ENCODE data around the gene REPIN1. TPM values are rescaled to one million over a fixed set of nuclear protein-coding genes. Genes with fewer than 3 reads are reported as not detected.

Gene REPIN1
- total and polyA plus RNA-seq, 2 donors (not counting 1 experiment from before 2014, with no cell fraction given): 165 to 190 TPM

GRCh38 chr7:150412016-150412415 is 43.4 kb downstream of the REPIN1 start:
- H3K27me3 ChIP-seq (replicated peaks in 1 of 4; ENCODE audit: control extremely low read depth in 1 of 4, control insufficient read depth in 3 of 4, insufficient read depth in 4 of 4, low read length in 3 of 4): no peaks in the 10 kb centered on the region
- H3K9ac ChIP-seq (ENCODE audit: low read length): no peak overlapping the region
- POLR2A ChIA-PET: no interaction called here
- peaks cover 0 to 37% of the 10 kb centered on the region in 2 experiments for H3K36me3 ChIP-seq (replicated peaks in 1 of 2; ENCODE audit: control extremely low read depth in 1 of 2, control insufficient read depth in 1 of 2, extremely low read depth in 1 of 2, insufficient read depth in 2 of 2, low read length in 1 of 2)
- no peaks in the 10 kb centered on the region for H3K27me3 Mint-ChIP-seq
- H3K9me3 ChIP-seq (ENCODE audit: control extremely low read depth in 1 of 3, control insufficient read depth in 2 of 3, insufficient read depth in 1 of 3, low read length in 2 of 3): peaks cover 0 to 3% (median 0%) of the 10 kb centered on the region in 3 donors
- CTCF ChIA-PET: interaction anchor here (4.9 kb wide), 1 partner anchor 55 kb away, joined by 25 read pairs; no protein-coding TSS in a partner anchor
- H3K4me1 Mint-ChIP-seq: peaks cover 30% of the 10 kb centered on the region
- H3K4me3 ChIP-seq (ENCODE audit: control extremely low read depth in 1 of 5, extremely low read depth in 1 of 5, insufficient read depth in 1 of 5, low read depth in 2 of 5, low read length in 4 of 5): no peak overlapping the region
- WGBS (ENCODE audit: insufficient coverage): over 99% methylated on average over 10 of the region's 11 CpGs
- DNase-seq (no peak), ATAC-seq (ENCODE audit: low read depth) (no peak)
- H3K79me2 ChIP-seq (ENCODE audit: control insufficient read depth, insufficient read depth, low read length): peaks cover 14% of the 10 kb centered on the region
- no peak overlapping the region for H3K27ac Mint-ChIP-seq
- H4K20me1 ChIP-seq (ENCODE audit: control insufficient read depth, insufficient read depth, low read length, poor library complexity, severe bottlenecking): no peaks in the 10 kb centered on the region
- no peak overlapping the region for H3K4me3 Mint-ChIP-seq
- TF ChIP-seq, protein P1, sequence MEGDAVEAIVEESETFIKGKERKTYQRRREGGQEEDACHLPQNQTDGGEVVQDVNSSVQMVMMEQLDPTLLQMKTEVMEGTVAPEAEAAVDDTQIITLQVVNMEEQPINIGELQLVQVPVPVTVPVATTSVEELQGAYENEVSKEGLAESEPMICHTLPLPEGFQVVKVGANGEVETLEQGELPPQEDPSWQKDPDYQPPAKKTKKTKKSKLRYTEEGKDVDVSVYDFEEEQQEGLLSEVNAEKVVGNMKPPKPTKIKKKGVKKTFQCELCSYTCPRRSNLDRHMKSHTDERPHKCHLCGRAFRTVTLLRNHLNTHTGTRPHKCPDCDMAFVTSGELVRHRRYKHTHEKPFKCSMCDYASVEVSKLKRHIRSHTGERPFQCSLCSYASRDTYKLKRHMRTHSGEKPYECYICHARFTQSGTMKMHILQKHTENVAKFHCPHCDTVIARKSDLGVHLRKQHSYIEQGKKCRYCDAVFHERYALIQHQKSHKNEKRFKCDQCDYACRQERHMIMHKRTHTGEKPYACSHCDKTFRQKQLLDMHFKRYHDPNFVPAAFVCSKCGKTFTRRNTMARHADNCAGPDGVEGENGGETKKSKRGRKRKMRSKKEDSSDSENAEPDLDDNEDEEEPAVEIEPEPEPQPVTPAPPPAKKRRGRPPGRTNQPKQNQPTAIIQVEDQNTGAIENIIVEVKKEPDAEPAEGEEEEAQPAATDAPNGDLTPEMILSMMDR (IDR thresholded peaks at IDR 0.05): no peak
- peaks cover 25 to 32% of the 10 kb centered on the region in 2 donors for H3K4me1 ChIP-seq (ENCODE audit: control insufficient read depth in 2 of 2, insufficient read depth in 2 of 2, low read length in 2 of 2)
- intact Hi-C loops (cut with micrococcal nuclease): no loop called here
- H2AFZ ChIP-seq (ENCODE audit: insufficient read depth, low read depth, low read length, poor library complexity, severe bottlenecking): no peak overlapping the region
- H3K4me2 ChIP-seq (replicated peaks; ENCODE audit: low read depth, low read length, poor library complexity, severe bottlenecking): no peak overlapping the region
- no peaks in the 10 kb centered on the region for H3K9me3 Mint-ChIP-seq (ENCODE audit: insufficient read depth)
- H3K27ac ChIP-seq (ENCODE audit: low read length in 2 of 2): no peak overlapping the region

DNA sequence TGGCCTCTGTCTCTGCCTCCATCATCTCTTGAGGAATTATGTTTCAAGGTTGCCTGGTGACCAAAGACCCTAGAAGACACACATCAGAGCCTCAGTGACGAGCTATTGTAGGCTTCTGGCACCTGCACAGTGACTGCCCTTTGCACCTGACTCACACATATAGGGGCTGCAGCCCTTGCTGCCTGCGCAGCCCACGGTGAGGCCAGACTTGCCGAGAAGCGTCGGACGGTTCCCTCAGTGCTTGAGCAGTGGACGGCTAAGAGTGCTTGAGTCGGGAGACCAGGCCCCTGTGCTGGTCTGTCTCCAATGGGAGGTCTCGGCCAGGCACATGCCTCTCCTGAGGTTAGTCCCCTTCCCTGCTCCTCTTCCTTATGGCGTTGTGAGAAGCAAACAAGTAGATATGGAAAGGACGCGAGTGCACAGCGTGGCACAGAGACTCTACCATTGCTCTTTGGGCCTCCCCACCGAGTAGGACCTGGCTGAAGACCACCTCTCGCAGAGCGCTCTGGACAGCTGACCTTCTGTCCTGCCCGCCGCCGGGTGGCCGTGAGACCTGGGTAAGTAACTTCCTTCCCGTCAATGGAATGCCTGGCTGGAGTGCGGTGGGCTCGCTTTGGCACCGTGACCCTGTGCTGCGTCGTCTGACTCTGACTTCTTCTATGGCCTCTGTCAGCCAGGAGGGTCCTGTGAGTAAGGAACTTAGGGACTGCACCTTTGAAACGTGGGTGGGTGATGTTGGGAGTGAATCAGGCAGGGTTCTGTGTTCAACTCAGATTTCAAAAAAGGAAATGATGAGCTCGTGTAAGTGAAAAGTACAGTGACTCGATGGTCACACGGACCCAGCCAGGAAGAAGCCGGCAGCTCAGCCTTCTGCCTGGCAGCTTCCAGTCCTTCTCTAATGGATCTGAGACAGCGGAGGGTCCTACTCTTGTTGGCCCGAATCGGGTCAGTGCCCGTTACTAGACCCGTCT is 44.2 kb downstream of the REPIN1 start:
- POLR2A ChIA-PET: no interaction called here
- no peaks in the 10 kb centered on the region for H3K27me3 ChIP-seq (replicated peaks in 1 of 4; ENCODE audit: control extremely low read depth in 1 of 4, control insufficient read depth in 3 of 4, insufficient read depth in 4 of 4, low read length in 3 of 4)
- H3K9ac ChIP-seq (ENCODE audit: low read length): no peak overlapping the region
- intact Hi-C loops (cut with micrococcal nuclease): no loop called here
- no peak for DNase-seq
- TF ChIP-seq, protein P1 (IDR thresholded peaks at IDR 0.05): no peak
- H4K20me1 ChIP-seq (ENCODE audit: control insufficient read depth, insufficient read depth, low read length, poor library complexity, severe bottlenecking): no peaks in the 10 kb centered on the region
- WGBS (ENCODE audit: insufficient coverage): 96% methylated on average over 36 of the region's 37 CpGs
- Mint-ChIP-seq H3K9me3 (ENCODE audit: insufficient read depth) (no peaks in the 10 kb centered on the region), H3K4me3 (no peak overlapping the region), H3K4me1 (peaks cover 27% of the 10 kb centered on the region), H3K27me3 (no peaks in the 10 kb centered on the region), H3K27ac (peak overlapping the region; percentile 27)
- CTCF ChIA-PET: interaction anchor here (0.7 to 4.9 kb wide), 2 partner anchors 35 to 56 kb away, joined by 3 to 25 read pairs; no protein-coding TSS in a partner anchor
- H3K4me2 ChIP-seq (replicated peaks; ENCODE audit: low read depth, low read length, poor library complexity, severe bottlenecking): no peak overlapping the region
- no peak for ATAC-seq (ENCODE audit: low read depth)
- H3K9me3 ChIP-seq (ENCODE audit: control extremely low read depth in 1 of 3, control insufficient read depth in 2 of 3, insufficient read depth in 1 of 3, low read length in 2 of 3): no peaks in the 10 kb centered on the region
- peaks cover 0 to 37% of the 10 kb centered on the region in 2 experiments for H3K36me3 ChIP-seq (replicated peaks in 1 of 2; ENCODE audit: control extremely low read depth in 1 of 2, control insufficient read depth in 1 of 2, extremely low read depth in 1 of 2, insufficient read depth in 2 of 2, low read length in 1 of 2)
- H2AFZ ChIP-seq (ENCODE audit: insufficient read depth, low read depth, low read length, poor library complexity, severe bottlenecking): no peak overlapping the region
- H3K79me2 ChIP-seq (ENCODE audit: control insufficient read depth, insufficient read depth, low read length): peaks cover 9% of the 10 kb centered on the region
- H3K4me1 ChIP-seq (ENCODE audit: control insufficient read depth in 2 of 2, insufficient read depth in 2 of 2, low read length in 2 of 2): peaks cover 18 to 25% of the 10 kb centered on the region in 2 donors
- no peak overlapping the region for H3K27ac ChIP-seq (ENCODE audit: low read length in 2 of 2)
- H3K4me3 ChIP-seq (ENCODE audit: control extremely low read depth in 1 of 5, extremely low read depth in 1 of 5, insufficient read depth in 1 of 5, low read depth in 2 of 5, low read length in 4 of 5): no peak overlapping the region
